ENCODE measurements around the gene SCCPDH. TPM values are rescaled to one million over a fixed set of nuclear protein-coding genes. Genes with fewer than 3 reads are reported as not detected.

Gene SCCPDH
- polyA plus RNA-seq, 1 of the 3 experiments (the other 2 are of a cell fraction) = 32.2 TPM

DNA sequence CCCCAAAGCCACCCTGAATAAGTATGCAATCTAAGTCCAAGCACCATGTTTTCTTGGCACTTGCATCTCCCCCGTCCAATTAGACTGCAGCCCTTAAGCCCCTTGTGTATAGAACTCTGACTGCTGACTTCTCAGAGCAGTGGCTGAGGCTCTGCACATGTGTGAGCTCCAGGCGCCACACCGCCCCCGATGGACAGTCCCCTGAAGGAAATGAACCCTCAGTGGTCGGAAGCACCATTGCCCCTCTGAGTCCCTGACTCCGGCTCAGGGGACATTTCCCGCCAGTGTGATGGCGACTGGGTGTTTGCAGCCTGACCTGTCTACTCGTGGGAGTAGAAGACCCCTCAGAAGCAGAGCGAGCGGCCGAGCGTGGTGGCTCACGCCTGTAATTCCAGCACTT lies 37.2 kb upstream of the SCCPDH start:
- WGBS (ENCODE audit: low lambda C conversion rate) = 89% methylated on average over 12 of the region's 14 CpGs
- H3K27ac ChIP-seq (ENCODE audit: low read depth in 2 of 2, low read length in 1 of 2) = no peak overlapping the region
- POLR2A ChIA-PET = no interaction called here
- no peak overlapping the region for H3K4me2 ChIP-seq
- H3K9me3 ChIP-seq = no peaks in the 10 kb centered on the region
- H2AFZ ChIP-seq (ENCODE audit: low read depth) = no peak overlapping the region
- CTCF ChIA-PET = no interaction called here
- H4K20me1 ChIP-seq (ENCODE audit: insufficient read depth) = no peaks in the 10 kb centered on the region
- no peak overlapping the region for H3K4me3 ChIP-seq (ENCODE audit: low read depth in 2 of 2, low read length in 1 of 2)
- no peaks in the 10 kb centered on the region for H3K27me3 ChIP-seq (ENCODE audit: insufficient read depth)
- H3K9ac ChIP-seq = no peak overlapping the region
- H3F3A ChIP-seq (replicated peaks; ENCODE audit: insufficient read depth) = no peaks in the 10 kb centered on the region
- H3K36me3 ChIP-seq (replicated peaks in 1 of 2; ENCODE audit: control insufficient read depth in 1 of 2, insufficient read depth in 2 of 2, low read length in 1 of 2) = no peaks in the 10 kb centered on the region
- TF ChIP-seq ELF1 (IDR thresholded peaks at IDR 0.05) (no peak), FOXJ3 (CRISPR knock-in tag; IDR thresholded peaks at IDR 0.05) (no peak), SMC3 (IDR thresholded peaks at IDR 0.05; ENCODE audit: low read depth, low read length) (no peak), FOXM1 (IDR thresholded peaks at IDR 0.05; ENCODE audit: low read depth) (no peak), NRF1 (IDR thresholded peaks at IDR 0.05; ENCODE audit: low read depth, low read length) (no peak), RXRA (IDR thresholded peaks at IDR 0.05; ENCODE audit: borderline replicate concordance, low read depth) (no peak), SIN3A (IDR thresholded peaks at IDR 0.05; ENCODE audit: borderline replicate concordance, low read depth, low read length) (no peak), EZH2phosphoT487 (IDR thresholded peaks at IDR 0.05; ENCODE audit: borderline replicate concordance, low read depth) (no peak), FOSL2 (IDR thresholded peaks at IDR 0.05; ENCODE audit: borderline replicate concordance, low read depth) (no peak), POLR2AphosphoS5 (IDR thresholded peaks at IDR 0.05; ENCODE audit: low read depth, low read length) (no peak), CHD2 (IDR thresholded peaks at IDR 0.05; ENCODE audit: low read length, partially characterized antibody) (no peak), TAF1 (IDR thresholded peaks at IDR 0.05; ENCODE audit: borderline replicate concordance, low read depth, low read length) (no peak), MEF2A (IDR thresholded peaks at IDR 0.05; ENCODE audit: borderline replicate concordance, low read depth) (no peak), TEAD4 (IDR thresholded peaks at IDR 0.05; ENCODE audit: borderline replicate concordance, insufficient read depth) (no peak), YY1 (IDR thresholded peaks at IDR 0.05; ENCODE audit: low read depth) (no peak), GABPA (IDR thresholded peaks at IDR 0.05; ENCODE audit: low read depth) (no peak)
- TF ChIP-seq, protein P1, sequence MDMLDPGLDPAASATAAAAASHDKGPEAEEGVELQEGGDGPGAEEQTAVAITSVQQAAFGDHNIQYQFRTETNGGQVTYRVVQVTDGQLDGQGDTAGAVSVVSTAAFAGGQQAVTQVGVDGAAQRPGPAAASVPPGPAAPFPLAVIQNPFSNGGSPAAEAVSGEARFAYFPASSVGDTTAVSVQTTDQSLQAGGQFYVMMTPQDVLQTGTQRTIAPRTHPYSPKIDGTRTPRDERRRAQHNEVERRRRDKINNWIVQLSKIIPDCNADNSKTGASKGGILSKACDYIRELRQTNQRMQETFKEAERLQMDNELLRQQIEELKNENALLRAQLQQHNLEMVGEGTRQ (IDR thresholded peaks at IDR 0.05; ENCODE audit: borderline replicate concordance, low read depth, low read length) = no peak
- TF ChIP-seq, protein P2, sequence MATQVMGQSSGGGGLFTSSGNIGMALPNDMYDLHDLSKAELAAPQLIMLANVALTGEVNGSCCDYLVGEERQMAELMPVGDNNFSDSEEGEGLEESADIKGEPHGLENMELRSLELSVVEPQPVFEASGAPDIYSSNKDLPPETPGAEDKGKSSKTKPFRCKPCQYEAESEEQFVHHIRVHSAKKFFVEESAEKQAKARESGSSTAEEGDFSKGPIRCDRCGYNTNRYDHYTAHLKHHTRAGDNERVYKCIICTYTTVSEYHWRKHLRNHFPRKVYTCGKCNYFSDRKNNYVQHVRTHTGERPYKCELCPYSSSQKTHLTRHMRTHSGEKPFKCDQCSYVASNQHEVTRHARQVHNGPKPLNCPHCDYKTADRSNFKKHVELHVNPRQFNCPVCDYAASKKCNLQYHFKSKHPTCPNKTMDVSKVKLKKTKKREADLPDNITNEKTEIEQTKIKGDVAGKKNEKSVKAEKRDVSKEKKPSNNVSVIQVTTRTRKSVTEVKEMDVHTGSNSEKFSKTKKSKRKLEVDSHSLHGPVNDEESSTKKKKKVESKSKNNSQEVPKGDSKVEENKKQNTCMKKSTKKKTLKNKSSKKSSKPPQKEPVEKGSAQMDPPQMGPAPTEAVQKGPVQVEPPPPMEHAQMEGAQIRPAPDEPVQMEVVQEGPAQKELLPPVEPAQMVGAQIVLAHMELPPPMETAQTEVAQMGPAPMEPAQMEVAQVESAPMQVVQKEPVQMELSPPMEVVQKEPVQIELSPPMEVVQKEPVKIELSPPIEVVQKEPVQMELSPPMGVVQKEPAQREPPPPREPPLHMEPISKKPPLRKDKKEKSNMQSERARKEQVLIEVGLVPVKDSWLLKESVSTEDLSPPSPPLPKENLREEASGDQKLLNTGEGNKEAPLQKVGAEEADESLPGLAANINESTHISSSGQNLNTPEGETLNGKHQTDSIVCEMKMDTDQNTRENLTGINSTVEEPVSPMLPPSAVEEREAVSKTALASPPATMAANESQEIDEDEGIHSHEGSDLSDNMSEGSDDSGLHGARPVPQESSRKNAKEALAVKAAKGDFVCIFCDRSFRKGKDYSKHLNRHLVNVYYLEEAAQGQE (IDR thresholded peaks at IDR 0.05; ENCODE audit: low read depth, low read length) = no peak
- TF ChIP-seq, protein P3, sequence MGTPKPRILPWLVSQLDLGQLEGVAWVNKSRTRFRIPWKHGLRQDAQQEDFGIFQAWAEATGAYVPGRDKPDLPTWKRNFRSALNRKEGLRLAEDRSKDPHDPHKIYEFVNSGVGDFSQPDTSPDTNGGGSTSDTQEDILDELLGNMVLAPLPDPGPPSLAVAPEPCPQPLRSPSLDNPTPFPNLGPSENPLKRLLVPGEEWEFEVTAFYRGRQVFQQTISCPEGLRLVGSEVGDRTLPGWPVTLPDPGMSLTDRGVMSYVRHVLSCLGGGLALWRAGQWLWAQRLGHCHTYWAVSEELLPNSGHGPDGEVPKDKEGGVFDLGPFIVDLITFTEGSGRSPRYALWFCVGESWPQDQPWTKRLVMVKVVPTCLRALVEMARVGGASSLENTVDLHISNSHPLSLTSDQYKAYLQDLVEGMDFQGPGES (IDR thresholded peaks at IDR 0.05; ENCODE audit: low read depth, low read length) = no peak
- no peaks in the 10 kb centered on the region for H3K79me2 ChIP-seq (ENCODE audit: insufficient read depth)
- DNase-seq = no peak
- peaks cover 0 to 7% of the 10 kb centered on the region in 2 experiments; a peak in 2 of 4 replicates for H3K4me1 ChIP-seq (ENCODE audit: control insufficient read depth in 1 of 2, insufficient read depth in 2 of 2, low read depth in 1 of 2, low read length in 1 of 2)
- H3K9me2 ChIP-seq = no peaks in the 10 kb centered on the region
